ENCODE measurements around the gene ACKR4.
A peak's percentile ranks its signal among the peaks of the same experiment; 100 is the strongest.
"Not testable (repeated sequence)": the region's sequence is repeated elsewhere in the genome, so short reads cannot be mapped to it uniquely, and the experiment has no call there.

The ACKR4 gene

DNA sequence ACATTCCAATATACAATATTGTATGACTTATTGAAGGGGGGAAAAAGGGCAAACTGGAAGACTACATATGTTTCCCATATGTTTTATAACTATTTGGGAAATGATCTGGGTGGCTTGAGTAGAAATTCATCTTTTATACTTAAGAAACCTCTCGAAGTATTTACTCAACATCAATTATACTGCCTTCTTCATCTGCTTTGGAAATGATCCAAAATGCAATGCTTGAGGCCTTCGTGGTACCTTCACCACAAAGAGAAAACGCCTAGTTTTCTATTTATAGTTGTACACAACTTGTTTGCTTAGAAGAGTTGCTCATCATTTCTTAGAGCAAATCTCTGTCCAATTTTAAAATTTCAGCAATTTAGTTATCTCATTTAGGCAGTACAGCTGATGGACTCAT, 18.8 kb downstream of the ACKR4 start:
- Mint-ChIP-seq H3K27me3 (no peaks in the 10 kb centered on the region), H3K4me3 (no peak overlapping the region), H3K27ac (no peak overlapping the region), H3K4me1 (no peaks in the 10 kb centered on the region), H3K9me3 (peaks cover 12 to 18% of the 10 kb centered on the region in 2 donors)
- DNase-seq = no peak
- no peak for ATAC-seq

DNA sequence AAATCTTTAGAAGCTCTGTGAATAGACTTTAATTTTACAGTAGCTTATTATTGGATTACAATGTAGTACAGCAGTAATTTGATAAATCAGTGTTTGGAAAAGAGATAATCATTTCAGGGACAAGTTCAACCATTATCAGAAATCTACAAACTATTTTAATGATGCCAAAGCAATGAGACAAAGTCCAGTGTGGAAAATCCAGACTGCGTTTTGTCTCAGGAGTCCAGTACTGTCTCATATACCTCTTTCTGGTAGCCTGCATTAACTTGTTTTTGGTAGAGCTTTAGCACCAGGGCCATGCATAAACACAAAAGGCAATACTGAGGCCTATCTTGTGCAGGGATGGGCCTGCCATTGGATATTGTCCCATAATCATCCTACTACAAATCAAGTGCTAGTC, 19.7 kb downstream of the ACKR4 start:
- no peak for ATAC-seq
- Mint-ChIP-seq H3K9me3 (peaks cover 12 to 18% of the 10 kb centered on the region in 2 donors), H3K27ac (no peak overlapping the region), H3K4me3 (no peak overlapping the region), H3K4me1 (no peaks in the 10 kb centered on the region), H3K27me3 (no peaks in the 10 kb centered on the region)
- no peak for DNase-seq

DNA sequence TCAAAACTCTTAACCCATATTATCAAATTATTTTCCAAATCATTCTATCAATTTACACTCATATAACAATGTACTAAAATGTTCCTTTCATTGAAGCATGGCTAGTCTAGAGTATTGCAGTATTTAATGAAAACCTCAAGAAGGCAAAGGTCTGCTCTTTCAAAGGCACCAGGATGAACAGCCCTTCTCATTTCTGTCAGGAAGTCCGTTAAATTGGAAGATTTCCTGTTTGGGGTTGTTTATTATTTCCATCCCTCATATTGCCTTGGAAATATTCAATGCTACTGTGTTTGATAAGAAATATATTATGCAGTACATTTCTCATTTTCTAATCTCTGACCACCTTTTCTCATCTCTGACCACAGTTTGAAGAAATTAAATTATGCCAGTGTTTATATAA, 25.1 kb downstream of the ACKR4 start:
- no peak overlapping the region for H3K27ac Mint-ChIP-seq
- no peaks in the 10 kb centered on the region for H3K4me1 Mint-ChIP-seq
- H3K4me3 Mint-ChIP-seq = no peak overlapping the region
- no peak for ATAC-seq
- DNase-seq = no peak
- H3K27me3 Mint-ChIP-seq = no peaks in the 10 kb centered on the region
- no peaks in the 10 kb centered on the region for H3K9me3 Mint-ChIP-seq

DNA sequence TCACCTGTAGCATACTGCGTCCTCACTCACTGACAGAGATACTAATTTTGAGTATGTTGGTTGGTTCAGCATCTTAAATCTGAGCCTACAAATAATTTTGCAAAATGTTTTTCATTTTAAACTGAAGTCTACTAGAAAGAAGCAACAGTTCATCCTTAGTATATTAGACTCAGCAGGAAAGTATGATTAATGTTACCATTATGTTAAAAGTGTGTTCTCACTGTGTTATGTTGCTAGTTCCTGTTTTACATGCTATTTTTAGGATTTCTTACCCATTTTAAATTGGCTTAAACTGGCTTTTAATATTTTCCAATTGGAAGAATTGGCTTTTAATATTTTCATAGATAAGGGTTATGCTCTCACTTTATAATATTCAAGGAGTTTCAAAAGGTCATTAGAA, 25.7 kb downstream of the ACKR4 start:
- H3K27ac Mint-ChIP-seq = no peak overlapping the region
- H3K9me3 Mint-ChIP-seq = no peaks in the 10 kb centered on the region
- ATAC-seq (no peak), DNase-seq (no peak)
- no peaks in the 10 kb centered on the region for H3K4me1 Mint-ChIP-seq
- H3K27me3 Mint-ChIP-seq = no peaks in the 10 kb centered on the region
- H3K4me3 Mint-ChIP-seq = no peak overlapping the region

DNA sequence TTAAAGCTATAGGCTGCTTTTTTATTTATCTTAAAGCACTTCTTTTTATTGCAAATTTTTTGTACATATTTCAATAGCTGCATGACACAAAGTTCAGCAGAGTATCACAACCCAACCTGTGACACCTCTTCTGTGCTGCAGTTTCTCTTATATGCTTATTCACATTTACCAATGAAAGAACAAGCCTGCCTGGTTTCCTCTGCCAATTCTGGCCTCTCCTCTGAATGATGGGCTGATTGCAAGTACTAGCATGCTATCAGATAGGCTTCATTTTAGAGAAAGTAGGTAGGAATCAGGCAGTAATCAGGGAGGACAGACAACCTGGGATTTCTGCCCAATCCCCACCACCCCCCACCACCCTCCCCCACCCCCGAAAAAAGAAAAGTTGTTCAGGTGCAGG, 26.6 kb downstream of the ACKR4 start:
- DNase-seq = no peak
- no peak overlapping the region for H3K27ac Mint-ChIP-seq
- no peaks in the 10 kb centered on the region for H3K4me1 Mint-ChIP-seq
- H3K9me3 Mint-ChIP-seq = no peaks in the 10 kb centered on the region
- no peaks in the 10 kb centered on the region for H3K27me3 Mint-ChIP-seq
- no peak for ATAC-seq
- no peak overlapping the region for H3K4me3 Mint-ChIP-seq

DNA sequence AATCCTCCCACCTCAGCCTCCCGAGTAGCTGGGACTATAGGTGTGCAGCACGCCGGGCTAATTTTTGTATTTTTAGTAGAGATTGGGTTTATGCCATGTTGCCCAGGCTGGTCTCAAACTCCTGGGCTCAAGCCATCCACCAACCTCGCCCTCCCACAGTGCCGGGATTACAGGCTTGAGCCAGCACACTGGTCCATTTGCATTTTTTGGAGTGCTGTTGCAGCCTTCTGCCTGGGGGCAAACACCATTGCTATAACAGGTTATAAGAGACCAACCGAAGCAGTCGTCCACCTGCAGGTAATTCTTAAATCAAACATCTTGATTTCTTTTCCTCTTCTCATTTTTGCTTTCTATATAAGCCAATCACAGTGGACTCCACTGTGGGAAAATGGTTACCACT, 27.7 kb downstream of the ACKR4 start:
- DNase-seq (no peak), ATAC-seq (no peak)
- peaks cover 3% of the 10 kb centered on the region for H3K4me1 Mint-ChIP-seq
- H3K9me3 Mint-ChIP-seq = no peaks in the 10 kb centered on the region
- H3K4me3 Mint-ChIP-seq = no peak overlapping the region
- no peak overlapping the region for H3K27ac Mint-ChIP-seq
- H3K27me3 Mint-ChIP-seq = no peaks in the 10 kb centered on the region

DNA sequence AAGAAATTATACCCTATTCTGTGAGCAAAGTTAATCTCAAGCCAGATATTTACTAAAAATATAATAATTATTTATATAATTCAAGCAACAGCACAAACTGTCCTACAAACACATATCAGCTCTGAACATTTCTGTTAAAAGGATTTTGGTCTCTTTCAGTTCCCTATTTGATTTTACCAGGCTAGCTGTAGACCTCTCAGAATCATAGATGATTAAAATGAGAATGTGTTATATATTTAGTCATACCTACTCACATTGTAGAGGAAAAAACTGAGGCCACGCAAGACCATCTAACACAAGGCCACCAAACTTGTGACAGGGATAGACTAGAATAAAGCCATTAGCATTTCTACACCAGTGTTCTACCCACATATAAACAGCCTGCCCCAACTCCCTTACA, 28.5 kb downstream of the ACKR4 start:
- Mint-ChIP-seq H3K27me3 (no peaks in the 10 kb centered on the region), H3K27ac (no peak overlapping the region), H3K4me3 (no peak overlapping the region), H3K9me3 (no peaks in the 10 kb centered on the region), H3K4me1 (peaks cover 9% of the 10 kb centered on the region)
- ATAC-seq (no peak), DNase-seq (no peak)

DNA sequence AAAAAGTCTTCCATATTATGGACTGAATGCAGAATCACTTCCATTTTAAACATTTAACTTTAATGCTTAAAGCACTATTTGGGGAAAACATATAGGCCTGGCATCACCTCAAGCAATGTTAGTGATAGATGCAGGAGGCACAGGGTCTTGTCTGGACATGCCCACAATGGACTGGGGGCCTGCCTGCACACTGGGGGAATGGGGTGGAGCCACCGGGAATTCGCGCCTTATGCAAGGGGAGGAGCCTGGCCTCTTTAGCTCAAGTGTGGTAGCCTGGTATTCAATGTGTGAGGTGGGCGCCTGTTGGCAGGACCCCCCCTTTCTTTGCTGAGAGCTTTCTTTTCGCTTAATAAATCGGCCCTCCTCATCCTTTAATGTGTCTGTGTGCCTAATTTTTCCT, 29.9 kb downstream of the ACKR4 start:
- DNase-seq (no peak), ATAC-seq (no peak)
- Mint-ChIP-seq H3K4me1 (peaks cover 9% of the 10 kb centered on the region), H3K9me3 (no peaks in the 10 kb centered on the region), H3K27ac (peak overlapping the region; percentile 86 to 87), H3K27me3 (no peaks in the 10 kb centered on the region), H3K4me3 (no peak overlapping the region)

DNA sequence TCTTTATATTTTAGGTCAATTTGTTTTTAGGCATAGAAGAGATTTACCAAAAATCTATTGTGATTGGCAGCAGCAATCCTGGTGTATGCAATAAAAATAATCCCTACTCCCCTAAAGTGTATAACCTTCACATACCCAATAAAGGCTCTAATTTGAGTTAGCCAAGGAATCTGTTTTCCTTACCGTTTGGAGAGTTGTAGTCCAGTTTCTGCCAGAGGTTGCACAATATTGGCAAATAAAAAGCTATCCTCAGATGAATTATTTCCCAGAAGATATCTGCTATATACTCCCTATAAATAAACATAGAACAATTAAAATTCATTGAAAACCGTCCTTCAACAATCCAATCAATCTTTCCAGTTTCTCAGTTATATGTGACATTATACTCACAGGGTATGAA, 31.1 kb downstream of the ACKR4 start:
- Mint-ChIP-seq H3K4me1 (peaks cover 9% of the 10 kb centered on the region), H3K9me3 (no peaks in the 10 kb centered on the region), H3K4me3 (no peak overlapping the region), H3K27me3 (no peaks in the 10 kb centered on the region), H3K27ac (no peak overlapping the region)
- ATAC-seq (no peak), DNase-seq (no peak)

DNA sequence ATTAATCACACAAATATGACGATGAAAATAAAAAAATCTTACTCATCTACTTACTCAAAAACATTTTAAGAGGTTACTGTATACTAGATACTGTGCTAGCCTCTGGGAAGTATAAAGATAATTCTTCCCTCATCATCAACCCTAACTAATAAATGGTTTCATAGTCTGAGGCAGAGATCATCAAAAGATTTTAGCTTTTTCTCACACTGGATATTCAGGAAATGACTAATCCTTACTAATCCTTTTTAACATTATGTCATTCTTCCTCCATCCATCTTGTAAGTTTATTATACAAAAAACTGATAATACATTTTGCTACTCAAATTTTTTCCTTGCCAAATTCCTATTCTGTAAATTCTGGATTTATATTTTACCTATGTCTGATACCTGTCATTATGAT, 32.9 kb downstream of the ACKR4 start:
- DNase-seq (no peak), ATAC-seq (peak; percentile 43)
- peak overlapping the region in 1 of 2 donors; percentile 7 for H3K27ac Mint-ChIP-seq
- no peak overlapping the region for H3K4me3 Mint-ChIP-seq
- no peaks in the 10 kb centered on the region for H3K9me3 Mint-ChIP-seq
- peaks cover 9% of the 10 kb centered on the region for H3K4me1 Mint-ChIP-seq
- H3K27me3 Mint-ChIP-seq = no peaks in the 10 kb centered on the region

DNA sequence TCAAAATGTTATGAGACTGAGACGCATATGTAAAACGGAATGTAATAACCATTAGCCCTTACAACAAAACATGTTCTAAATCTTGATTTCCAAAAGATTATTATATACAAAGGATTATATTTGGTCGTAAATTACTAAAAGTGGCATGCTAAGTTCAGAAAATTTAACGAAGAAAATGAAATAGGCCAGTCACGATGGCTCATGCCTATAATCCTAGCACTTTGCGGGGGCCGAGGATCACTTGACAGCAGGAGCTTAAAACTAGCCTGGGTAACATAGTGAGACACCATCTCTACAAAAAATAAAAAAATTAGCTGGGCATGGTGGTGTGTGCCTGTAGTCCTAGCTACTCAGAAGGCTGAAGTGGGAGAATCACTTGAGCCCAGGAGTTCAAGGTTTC, 33.5 kb downstream of the ACKR4 start:
- Mint-ChIP-seq H3K27me3 (no peaks in the 10 kb centered on the region), H3K27ac (no peak overlapping the region), H3K4me3 (no peak overlapping the region), H3K9me3 (no peaks in the 10 kb centered on the region), H3K4me1 (peaks cover 9% of the 10 kb centered on the region)
- ATAC-seq = no peak
- DNase-seq = no peak

DNA sequence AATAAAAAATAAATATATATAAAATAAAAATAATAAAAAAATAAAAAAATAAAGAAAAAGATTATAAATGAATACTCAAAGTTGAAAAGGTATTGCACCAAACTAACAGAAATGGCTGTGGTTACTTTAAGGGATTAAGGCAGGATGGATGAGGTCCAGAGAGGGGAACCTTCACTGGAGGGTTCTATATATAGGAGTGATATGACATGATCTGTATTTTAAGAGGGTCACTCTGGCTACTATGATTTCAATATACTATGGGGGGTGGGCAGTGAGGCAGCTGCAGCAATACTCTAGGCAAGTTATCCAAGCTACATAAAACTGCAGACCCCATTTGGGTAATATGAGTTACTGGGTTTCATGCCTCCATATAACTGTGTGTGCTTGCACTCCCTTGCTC, 38.0 kb downstream of the ACKR4 start:
- Mint-ChIP-seq H3K9me3 (no peaks in the 10 kb centered on the region), H3K4me1 (peaks cover 3% of the 10 kb centered on the region)
- no peak for ATAC-seq

DNA sequence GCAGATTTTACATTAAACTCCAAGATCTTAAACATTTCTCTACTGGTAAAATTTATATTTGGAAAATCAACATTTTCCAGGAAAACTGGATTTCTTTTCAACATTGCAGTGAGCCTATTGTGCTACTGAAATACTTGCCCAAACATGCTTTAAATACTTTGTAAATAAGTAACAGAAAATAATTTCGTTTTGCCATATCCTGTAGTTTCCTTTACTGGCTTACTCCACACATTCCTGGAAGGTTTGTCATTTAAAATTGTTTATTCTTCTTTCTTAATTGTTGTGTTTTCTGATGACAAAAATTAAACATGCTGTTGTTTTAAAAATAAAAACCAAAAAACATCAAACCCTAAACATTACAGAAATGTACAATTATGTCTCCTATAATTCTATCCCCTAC, 40.5 kb downstream of the ACKR4 start:
- Mint-ChIP-seq H3K9me3 (no peaks in the 10 kb centered on the region), H3K27ac (no peak overlapping the region), H3K4me3 (no peak overlapping the region), H3K4me1 (no peaks in the 10 kb centered on the region), H3K27me3 (no peaks in the 10 kb centered on the region)
- no peak for ATAC-seq
- no peak for DNase-seq

More for the DNA sequence above, 38.0 kb downstream of the ACKR4 start:
- no peak for DNase-seq
- Mint-ChIP-seq H3K27me3 (no peaks in the 10 kb centered on the region), H3K27ac (no peak overlapping the region), H3K4me3 (no peak overlapping the region)

DNA sequence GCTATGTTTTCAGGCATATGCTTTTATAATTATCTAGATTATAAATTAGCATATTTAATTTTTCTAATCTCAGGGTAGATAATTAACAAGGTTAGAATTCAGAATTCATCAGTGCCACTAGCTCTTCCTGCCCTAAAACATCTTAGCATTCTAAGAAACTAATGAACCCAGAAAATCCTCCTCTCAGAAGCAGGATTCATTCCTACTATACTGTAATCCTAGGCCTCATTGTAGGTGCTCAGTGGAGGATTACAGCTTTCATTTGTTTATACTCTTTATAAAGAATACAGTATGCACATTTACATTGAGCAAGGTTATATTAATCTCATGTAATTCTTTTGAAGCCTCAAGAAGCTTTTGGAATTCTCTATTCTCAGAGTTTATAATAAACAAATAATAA, 41.6 kb downstream of the ACKR4 start:
- DNase-seq = no peak
- ATAC-seq = no peak
- H3K27ac Mint-ChIP-seq = no peak overlapping the region
- no peaks in the 10 kb centered on the region for H3K27me3 Mint-ChIP-seq
- H3K4me1 Mint-ChIP-seq = peaks cover 8% of the 10 kb centered on the region
- H3K4me3 Mint-ChIP-seq = no peak overlapping the region
- no peaks in the 10 kb centered on the region for H3K9me3 Mint-ChIP-seq

DNA sequence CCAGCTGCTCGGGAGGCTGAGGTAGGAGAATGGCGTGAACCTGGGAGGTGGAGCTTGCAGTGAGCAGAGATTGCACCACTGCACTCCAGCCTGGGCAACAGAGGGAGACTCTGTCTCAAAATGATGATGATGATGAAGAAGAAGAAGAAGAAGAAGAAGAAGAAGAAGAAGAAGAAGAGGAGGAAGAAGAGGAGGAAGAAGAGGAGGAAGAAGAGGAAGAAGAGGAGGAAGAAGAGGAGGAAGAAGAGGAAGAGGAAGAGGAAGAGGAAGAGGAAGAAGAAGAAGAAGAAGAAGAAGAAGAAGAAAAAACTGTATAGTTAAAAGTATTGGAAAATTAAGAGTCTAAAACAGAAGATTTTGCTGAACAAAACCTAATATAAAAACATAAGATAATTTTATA, 44.4 kb downstream of the ACKR4 start:
- H3K4me1 Mint-ChIP-seq = peaks cover 16% of the 10 kb centered on the region

DNA sequence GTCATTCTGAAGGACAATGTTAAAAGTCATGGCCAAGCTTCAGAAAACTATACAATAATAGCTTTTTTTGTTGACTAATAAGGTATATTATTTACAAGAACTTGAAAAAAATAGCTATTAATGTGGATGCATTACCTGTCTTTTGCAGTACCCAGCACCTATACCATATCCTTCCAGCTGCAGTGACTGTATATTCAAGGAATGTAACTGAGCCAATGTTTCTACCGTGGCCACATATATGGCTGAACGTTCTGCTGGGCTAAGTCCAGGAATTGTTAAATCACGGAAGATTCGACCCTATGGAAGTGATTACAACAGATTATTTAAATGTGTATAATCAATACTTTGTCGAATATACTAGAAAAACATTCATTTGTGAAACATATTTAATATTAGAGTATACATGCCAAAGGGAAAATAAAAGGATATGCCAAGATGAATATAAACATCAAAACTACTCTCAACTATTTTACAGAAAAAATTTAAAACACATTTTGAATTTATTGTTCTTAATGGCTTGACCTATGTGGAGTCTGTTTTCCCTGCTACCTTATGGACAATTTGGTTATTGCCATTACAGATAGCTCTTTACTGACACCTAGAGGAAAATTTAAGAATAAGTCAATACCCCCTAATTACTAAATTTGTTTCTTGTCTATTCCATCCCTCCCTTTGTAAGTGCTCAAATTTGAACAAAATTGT, 44.9 kb downstream of the ACKR4 start:
- Mint-ChIP-seq H3K9me3 (no peaks in the 10 kb centered on the region), H3K27ac (no peak overlapping the region), H3K27me3 (no peaks in the 10 kb centered on the region), H3K4me3 (no peak overlapping the region), H3K4me1 (peaks cover 16% of the 10 kb centered on the region)
- ATAC-seq (no peak), DNase-seq (no peak)

More for the DNA sequence above, 44.4 kb downstream of the ACKR4 start:
- not testable (repeated sequence) for H3K9me3 Mint-ChIP-seq, ATAC-seq, H3K27me3 Mint-ChIP-seq, DNase-seq, H3K4me3 Mint-ChIP-seq, H3K27ac Mint-ChIP-seq

DNA sequence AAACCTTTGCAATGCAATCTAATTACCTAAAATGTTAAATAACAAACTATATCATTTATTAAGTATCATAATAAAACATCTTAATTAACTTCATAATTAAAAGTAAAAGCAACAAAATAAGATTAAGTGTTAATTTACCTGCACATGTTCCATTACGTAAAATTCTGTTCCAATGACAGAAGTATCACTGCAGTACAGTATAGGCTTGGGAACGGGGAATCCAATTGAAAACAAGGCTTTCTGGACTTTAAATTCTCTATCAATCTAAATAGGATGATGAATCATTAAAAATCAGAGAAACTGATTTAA, 45.4 kb downstream of the ACKR4 start:
- H3K4me3 Mint-ChIP-seq = no peak overlapping the region
- no peaks in the 10 kb centered on the region for H3K27me3 Mint-ChIP-seq
- H3K9me3 Mint-ChIP-seq = no peaks in the 10 kb centered on the region
- ATAC-seq = no peak
- no peak for DNase-seq
- no peak overlapping the region for H3K27ac Mint-ChIP-seq
- peaks cover 16% of the 10 kb centered on the region for H3K4me1 Mint-ChIP-seq
